ENCODE results near the gene CHMP5. TPM values are rescaled to one million over a fixed set of nuclear protein-coding genes. Genes with fewer than 3 reads are reported as not detected.
"Not testable (repeated sequence)": the region's sequence is repeated elsewhere in the genome, so short reads cannot be mapped to it uniquely, and the experiment has no call there.

CHMP5 gene
- total and polyA plus RNA-seq, 4 donors: 87.3 to 130 (median 111) TPM

DNA sequence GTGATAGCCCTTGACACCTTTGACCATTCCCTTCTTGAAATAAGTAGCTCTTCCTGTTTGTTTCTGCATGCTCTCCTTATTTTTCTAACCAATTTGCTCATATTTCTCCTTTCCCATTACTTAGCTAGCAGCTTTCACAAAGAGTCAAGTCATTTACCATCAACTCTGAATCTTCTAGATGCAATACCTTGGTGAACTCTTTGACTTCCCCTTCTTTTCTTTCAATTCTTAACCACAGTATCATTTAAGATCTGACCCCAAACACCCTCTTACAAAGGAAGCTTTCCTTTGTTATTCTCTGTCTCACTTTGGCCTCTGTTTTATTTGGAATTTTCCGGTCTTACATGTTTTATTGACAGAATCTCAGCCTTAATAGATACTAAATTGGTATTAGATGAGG, 39.5 kb downstream of the CHMP5 start:
- Histone ChIP-seq H3K27me3 (ENCODE audit: control insufficient read depth, insufficient read depth, low read length) (no peaks in the 10 kb centered on the region), H3K4me3 (ENCODE audit: low read depth, low read length) (no peak overlapping the region), H3K4me1 (ENCODE audit: control insufficient read depth, insufficient read depth, low read length) (no peaks in the 10 kb centered on the region), H3K9me3 (ENCODE audit: control insufficient read depth, insufficient read depth, low read length) (no peaks in the 10 kb centered on the region), H3K27ac (ENCODE audit: low read depth, low read length) (no peak overlapping the region), H3K36me3 (ENCODE audit: control insufficient read depth, insufficient read depth, low read length) (peaks cover 46% of the 10 kb centered on the region)
- no CpG with 5 or more reads among the region's 1 CpG for WGBS (ENCODE audit: insufficient coverage)
- DNase-seq (ENCODE audit: low read depth in 4 of 6, low spot score in 6 of 6): no peak

DNA sequence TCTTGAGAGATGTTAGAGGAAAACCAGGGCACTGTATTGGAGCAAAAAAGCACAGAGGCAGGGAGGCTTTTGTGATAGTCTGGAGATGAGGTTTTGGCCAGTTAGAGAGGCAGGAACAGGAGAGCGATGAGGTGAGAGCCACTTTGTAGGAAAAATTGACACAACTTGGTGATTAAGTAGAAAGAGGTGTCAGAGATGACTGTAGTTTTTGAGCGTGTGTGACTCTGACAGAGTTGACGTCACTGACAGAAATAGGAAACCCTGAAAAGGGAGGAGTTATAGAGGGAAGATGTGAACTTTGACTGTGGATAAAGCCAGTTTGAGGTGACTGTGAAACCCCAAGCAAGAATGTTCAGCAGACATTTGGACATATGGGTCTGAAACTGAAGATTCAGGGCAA, 41.2 kb downstream of the CHMP5 start:
- Histone ChIP-seq H3K27me3 (ENCODE audit: control insufficient read depth, insufficient read depth, low read length) (no peaks in the 10 kb centered on the region), H3K4me3 (ENCODE audit: low read depth, low read length) (no peak overlapping the region), H3K36me3 (ENCODE audit: control insufficient read depth, insufficient read depth, low read length) (peaks cover 43% of the 10 kb centered on the region), H3K9me3 (ENCODE audit: control insufficient read depth, insufficient read depth, low read length) (no peaks in the 10 kb centered on the region), H3K4me1 (ENCODE audit: control insufficient read depth, insufficient read depth, low read length) (no peaks in the 10 kb centered on the region), H3K27ac (ENCODE audit: low read depth, low read length) (no peak overlapping the region)
- 95% methylated on average over 3 of the region's 3 CpGs for WGBS (ENCODE audit: insufficient coverage)
- no peak for DNase-seq (ENCODE audit: low read depth in 4 of 6, low spot score in 6 of 6)

DNA sequence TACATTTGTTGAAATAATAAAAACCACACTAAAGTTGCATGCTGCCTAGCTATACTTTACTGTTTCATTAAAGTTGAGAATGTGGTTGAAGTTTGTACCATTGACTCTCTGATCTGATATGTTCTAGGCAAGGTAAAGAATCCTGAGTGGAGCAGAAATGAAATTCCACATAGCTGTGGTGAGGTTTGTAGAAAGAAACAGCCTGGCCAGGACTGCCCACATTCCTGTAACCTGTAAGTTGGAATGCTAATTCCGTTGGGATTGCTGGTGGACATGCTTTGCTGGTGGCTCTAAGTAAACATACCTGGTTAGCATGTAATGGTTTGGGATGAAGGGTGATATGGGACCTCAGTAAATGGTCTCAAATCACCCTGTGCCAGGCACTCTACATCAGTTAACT, 42.2 kb downstream of the CHMP5 start:
- no peaks in the 10 kb centered on the region for H3K9me3 ChIP-seq (ENCODE audit: control insufficient read depth, insufficient read depth, low read length)
- no peak overlapping the region for H3K4me3 ChIP-seq (ENCODE audit: low read depth, low read length)
- no CpG with 5 or more reads among the region's 1 CpG for WGBS (ENCODE audit: insufficient coverage)
- peaks cover 45% of the 10 kb centered on the region for H3K36me3 ChIP-seq (ENCODE audit: control insufficient read depth, insufficient read depth, low read length)
- no peak overlapping the region for H3K27ac ChIP-seq (ENCODE audit: low read depth, low read length)
- no peaks in the 10 kb centered on the region for H3K27me3 ChIP-seq (ENCODE audit: control insufficient read depth, insufficient read depth, low read length)
- H3K4me1 ChIP-seq (ENCODE audit: control insufficient read depth, insufficient read depth, low read length): no peaks in the 10 kb centered on the region
- no peak for DNase-seq (ENCODE audit: low read depth in 4 of 6, low spot score in 6 of 6)

DNA sequence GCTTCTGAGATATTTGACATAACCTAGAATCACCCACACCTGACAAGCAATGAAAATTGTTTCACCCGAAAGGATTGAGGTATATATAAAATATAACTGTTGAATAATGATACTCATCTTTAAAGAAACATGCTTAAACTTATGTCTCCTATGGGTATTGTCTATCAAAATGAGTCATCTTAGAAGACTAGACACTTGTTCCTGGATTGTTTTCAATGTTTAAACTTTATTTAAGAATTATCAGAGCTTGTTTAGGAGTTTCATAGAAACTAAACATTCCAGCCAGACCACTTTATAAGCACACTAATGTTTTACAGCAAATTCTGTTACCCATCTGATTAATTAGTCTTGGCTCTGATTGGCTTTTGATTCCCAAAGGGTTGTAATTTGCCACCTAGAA, 45.1 kb downstream of the CHMP5 start:
- no CpG with 5 or more reads among the region's 1 CpG for WGBS (ENCODE audit: insufficient coverage)
- Histone ChIP-seq H3K4me1 (ENCODE audit: control insufficient read depth, insufficient read depth, low read length) (no peaks in the 10 kb centered on the region), H3K9me3 (ENCODE audit: control insufficient read depth, insufficient read depth, low read length) (no peaks in the 10 kb centered on the region), H3K36me3 (ENCODE audit: control insufficient read depth, insufficient read depth, low read length) (peaks cover 52% of the 10 kb centered on the region), H3K4me3 (ENCODE audit: low read depth, low read length) (no peak overlapping the region), H3K27ac (ENCODE audit: low read depth, low read length) (no peak overlapping the region), H3K27me3 (ENCODE audit: control insufficient read depth, insufficient read depth, low read length) (no peaks in the 10 kb centered on the region)
- DNase-seq (ENCODE audit: low read depth in 4 of 6, low spot score in 6 of 6): no peak

DNA sequence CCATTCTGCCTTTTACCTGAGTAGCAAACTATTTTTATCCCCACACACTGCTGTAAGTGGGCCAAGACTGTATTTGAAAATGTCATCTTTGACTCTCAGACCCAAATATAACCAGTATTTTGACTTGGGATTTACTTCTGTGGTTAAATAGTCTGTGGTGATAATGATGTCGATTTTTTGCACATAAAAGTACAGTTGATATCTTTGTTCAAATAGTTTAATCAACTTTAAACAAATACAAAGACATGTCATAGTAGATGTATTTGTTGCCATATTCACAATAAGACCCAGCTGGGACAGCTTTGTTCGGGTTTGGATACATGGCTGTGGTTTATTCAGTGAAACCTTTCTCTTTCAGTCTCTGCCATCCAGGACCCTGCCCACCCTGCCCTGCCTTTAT, 45.9 kb downstream of the CHMP5 start:
- Histone ChIP-seq H3K27ac (ENCODE audit: low read depth, low read length) (no peak overlapping the region), H3K9me3 (ENCODE audit: control insufficient read depth, insufficient read depth, low read length) (no peaks in the 10 kb centered on the region), H3K4me1 (ENCODE audit: control insufficient read depth, insufficient read depth, low read length) (no peaks in the 10 kb centered on the region), H3K36me3 (ENCODE audit: control insufficient read depth, insufficient read depth, low read length) (peaks cover 55% of the 10 kb centered on the region), H3K4me3 (ENCODE audit: low read depth, low read length) (no peak overlapping the region), H3K27me3 (ENCODE audit: control insufficient read depth, insufficient read depth, low read length) (no peaks in the 10 kb centered on the region)
- no CpG with 5 or more reads among the region's 2 CpGs for WGBS (ENCODE audit: insufficient coverage)
- DNase-seq (ENCODE audit: low read depth in 4 of 6, low spot score in 6 of 6): no peak

DNA sequence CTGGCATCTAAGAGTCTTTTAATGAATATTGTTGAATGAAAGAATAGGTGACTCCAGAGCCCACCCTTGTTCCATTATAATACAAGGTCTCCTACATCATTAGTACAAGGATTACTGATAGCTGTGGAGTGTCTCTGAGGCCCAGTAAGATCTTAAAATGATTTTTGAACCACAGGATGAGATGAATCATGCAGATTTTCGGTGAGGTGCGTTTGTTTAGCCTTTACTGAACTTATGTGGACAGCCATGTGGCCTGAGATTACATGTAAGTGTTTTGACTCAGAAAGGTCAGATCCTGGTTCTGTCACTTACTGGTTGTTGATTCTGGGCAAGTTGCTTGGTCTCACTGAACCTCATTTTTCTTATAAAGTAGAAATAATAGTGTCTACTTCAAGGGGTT, 47.1 kb downstream of the CHMP5 start:
- Histone ChIP-seq H3K27me3 (ENCODE audit: control insufficient read depth, insufficient read depth, low read length) (no peaks in the 10 kb centered on the region), H3K4me1 (ENCODE audit: control insufficient read depth, insufficient read depth, low read length) (no peaks in the 10 kb centered on the region), H3K9me3 (ENCODE audit: control insufficient read depth, insufficient read depth, low read length) (no peaks in the 10 kb centered on the region), H3K36me3 (ENCODE audit: control insufficient read depth, insufficient read depth, low read length) (peaks cover 54% of the 10 kb centered on the region), H3K27ac (ENCODE audit: low read depth, low read length) (no peak overlapping the region), H3K4me3 (ENCODE audit: low read depth, low read length) (no peak overlapping the region)
- DNase-seq (ENCODE audit: low read depth in 4 of 6, low spot score in 6 of 6): no peak
- 95% methylated on average over 2 of the region's 2 CpGs for WGBS (ENCODE audit: insufficient coverage)

DNA sequence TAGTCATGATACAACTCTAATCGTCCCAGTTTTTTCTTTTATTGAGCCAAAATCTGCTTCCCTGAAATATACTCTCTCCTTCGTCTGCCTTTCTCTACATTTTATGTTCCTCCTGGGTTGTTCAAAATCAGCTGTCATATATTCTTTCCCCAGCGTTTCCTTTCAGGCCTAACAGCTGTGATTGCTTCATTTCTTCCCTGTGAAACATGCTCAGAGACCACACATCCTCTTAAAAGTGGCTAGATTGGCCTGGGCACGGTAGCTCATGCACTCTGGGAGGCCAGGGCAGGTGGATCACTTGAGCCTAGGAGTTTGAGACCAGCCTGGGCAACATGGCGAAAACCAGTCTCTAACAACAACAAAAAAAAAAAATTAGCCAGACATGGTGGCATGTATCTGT, 50.5 kb downstream of the CHMP5 start:
- no peaks in the 10 kb centered on the region for H3K9me3 ChIP-seq (ENCODE audit: control insufficient read depth, insufficient read depth, low read length)
- DNase-seq (ENCODE audit: low read depth in 4 of 6, low spot score in 6 of 6): no peak
- H3K4me1 ChIP-seq (ENCODE audit: control insufficient read depth, insufficient read depth, low read length): no peaks in the 10 kb centered on the region
- no peak overlapping the region for H3K27ac ChIP-seq (ENCODE audit: low read depth, low read length)
- H3K4me3 ChIP-seq (ENCODE audit: low read depth, low read length): no peak overlapping the region
- H3K36me3 ChIP-seq (ENCODE audit: control insufficient read depth, insufficient read depth, low read length): peaks cover 50% of the 10 kb centered on the region
- 80% methylated on average over 3 of the region's 5 CpGs for WGBS (ENCODE audit: insufficient coverage)
- H3K27me3 ChIP-seq (ENCODE audit: control insufficient read depth, insufficient read depth, low read length): no peaks in the 10 kb centered on the region

DNA sequence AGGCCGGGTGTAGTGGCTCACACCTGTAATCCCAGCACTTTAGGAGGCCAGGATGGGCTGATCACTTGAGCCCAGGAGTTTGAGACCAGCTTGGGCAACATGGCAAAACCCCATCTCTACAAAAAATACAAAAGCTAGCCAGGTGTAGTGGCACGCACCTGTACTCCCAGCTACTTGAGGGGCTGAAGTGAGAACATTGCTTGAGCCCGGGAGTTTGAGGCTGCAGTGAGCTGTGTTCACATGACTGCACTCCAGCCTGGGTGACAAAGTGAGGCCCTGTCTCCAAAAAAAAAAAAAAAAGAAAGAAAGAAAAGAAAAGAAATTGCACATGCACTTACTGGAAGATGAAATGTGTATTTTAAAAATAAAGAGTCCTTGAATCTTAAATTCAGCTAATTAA, 52.3 kb downstream of the CHMP5 start:
- H3K27me3 ChIP-seq (ENCODE audit: control insufficient read depth, insufficient read depth, low read length); H3K9me3 ChIP-seq (ENCODE audit: control insufficient read depth, insufficient read depth, low read length); DNase-seq (ENCODE audit: low read depth in 4 of 6, low spot score in 6 of 6); H3K4me1 ChIP-seq (ENCODE audit: control insufficient read depth, insufficient read depth, low read length); H3K27ac ChIP-seq (ENCODE audit: low read depth, low read length); H3K4me3 ChIP-seq (ENCODE audit: low read depth, low read length): not testable (repeated sequence)
- WGBS (ENCODE audit: insufficient coverage): 93% methylated on average over 2 of the region's 3 CpGs
- peaks cover 56% of the 10 kb centered on the region for H3K36me3 ChIP-seq (ENCODE audit: control insufficient read depth, insufficient read depth, low read length)

DNA sequence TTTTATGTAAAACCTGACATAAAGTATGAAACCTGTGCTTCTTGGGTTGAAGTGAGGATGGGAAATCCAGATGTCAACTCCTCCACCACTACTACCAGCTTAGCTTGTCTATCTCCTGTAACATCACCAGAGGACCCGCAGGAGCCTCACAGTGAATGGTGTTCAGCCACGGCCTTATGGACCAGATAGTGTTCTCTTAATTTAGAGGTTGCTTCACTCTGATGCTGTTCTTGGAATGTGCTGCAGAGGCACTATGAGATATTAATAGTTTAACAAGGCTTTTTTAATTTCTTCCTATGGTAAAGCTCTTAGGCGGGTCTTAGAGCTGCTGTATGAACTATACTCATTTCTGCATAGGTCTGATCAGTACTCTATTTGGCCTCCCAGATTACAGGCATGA, 53.4 kb downstream of the CHMP5 start:
- Histone ChIP-seq H3K36me3 (ENCODE audit: control insufficient read depth, insufficient read depth, low read length) (peaks cover 51% of the 10 kb centered on the region), H3K9me3 (ENCODE audit: control insufficient read depth, insufficient read depth, low read length) (no peaks in the 10 kb centered on the region), H3K27ac (ENCODE audit: low read depth, low read length) (no peak overlapping the region), H3K27me3 (ENCODE audit: control insufficient read depth, insufficient read depth, low read length) (no peaks in the 10 kb centered on the region), H3K4me1 (ENCODE audit: control insufficient read depth, insufficient read depth, low read length) (no peaks in the 10 kb centered on the region), H3K4me3 (ENCODE audit: low read depth, low read length) (no peak overlapping the region)
- no CpG with 5 or more reads among the region's 3 CpGs for WGBS (ENCODE audit: insufficient coverage)
- DNase-seq (ENCODE audit: low read depth in 4 of 6, low spot score in 6 of 6): no peak

DNA sequence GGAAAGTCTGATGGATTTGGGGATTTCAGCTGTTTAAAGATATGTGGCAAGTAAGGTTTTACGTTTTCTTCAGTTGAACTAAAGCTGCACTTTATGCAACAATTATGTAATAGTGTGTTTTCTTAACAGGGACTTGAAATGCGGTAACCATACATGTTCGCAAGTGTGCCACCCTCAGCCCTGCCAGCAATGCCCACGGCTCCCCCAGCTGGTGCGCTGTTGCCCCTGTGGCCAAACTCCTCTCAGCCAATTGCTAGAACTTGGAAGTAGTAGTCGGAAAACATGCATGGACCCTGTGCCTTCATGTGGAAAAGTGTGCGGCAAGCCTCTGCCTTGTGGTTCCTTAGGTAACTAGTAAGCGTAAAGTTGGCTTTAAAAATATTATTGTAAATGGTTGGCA, 53.9 kb downstream of the CHMP5 start:
- WGBS (ENCODE audit: insufficient coverage): 99% methylated on average over 6 of the region's 8 CpGs
- Histone ChIP-seq H3K27me3 (ENCODE audit: control insufficient read depth, insufficient read depth, low read length) (no peaks in the 10 kb centered on the region), H3K9me3 (ENCODE audit: control insufficient read depth, insufficient read depth, low read length) (no peaks in the 10 kb centered on the region)

More for the DNA sequence above, 53.9 kb downstream of the CHMP5 start:
- no peak for DNase-seq (ENCODE audit: low read depth in 4 of 6, low spot score in 6 of 6)
- Histone ChIP-seq H3K4me3 (ENCODE audit: low read depth, low read length) (no peak overlapping the region), H3K36me3 (ENCODE audit: control insufficient read depth, insufficient read depth, low read length) (peaks cover 45% of the 10 kb centered on the region), H3K27ac (ENCODE audit: low read depth, low read length) (no peak overlapping the region), H3K4me1 (ENCODE audit: control insufficient read depth, insufficient read depth, low read length) (no peaks in the 10 kb centered on the region)

Data from spinal cord (tissue), 10 donors.